A673 (cell line): ENCODE data around the gene SMPDL3B.

Source experiments
- EZH2 ChIP-seq: fragments of 200-600 bp; sonication (generic); IDR thresholded peaks from 2 replicates; pipeline ENCODE4 v1.6.1; 2017; ENCODE audit warnings: borderline replicate concordance, low read depth, mild to moderate bottlenecking, mixed read lengths, antibody characterized with exemption, low read length; ENCODE audit not compliant: poor library complexity, severe bottlenecking
- TF ChIP-seq, protein P1 (sequence below): fragments of 300-800, 200-600 bp; sonication (generic); conservative IDR thresholded peaks from 2 replicates; pipeline ENCODE4 v1.5.1; 2017; ENCODE audit warnings: low read depth, mild to moderate bottlenecking, antibody characterized with exemption, low read length, moderate library complexity, mixed read lengths

DNA sequence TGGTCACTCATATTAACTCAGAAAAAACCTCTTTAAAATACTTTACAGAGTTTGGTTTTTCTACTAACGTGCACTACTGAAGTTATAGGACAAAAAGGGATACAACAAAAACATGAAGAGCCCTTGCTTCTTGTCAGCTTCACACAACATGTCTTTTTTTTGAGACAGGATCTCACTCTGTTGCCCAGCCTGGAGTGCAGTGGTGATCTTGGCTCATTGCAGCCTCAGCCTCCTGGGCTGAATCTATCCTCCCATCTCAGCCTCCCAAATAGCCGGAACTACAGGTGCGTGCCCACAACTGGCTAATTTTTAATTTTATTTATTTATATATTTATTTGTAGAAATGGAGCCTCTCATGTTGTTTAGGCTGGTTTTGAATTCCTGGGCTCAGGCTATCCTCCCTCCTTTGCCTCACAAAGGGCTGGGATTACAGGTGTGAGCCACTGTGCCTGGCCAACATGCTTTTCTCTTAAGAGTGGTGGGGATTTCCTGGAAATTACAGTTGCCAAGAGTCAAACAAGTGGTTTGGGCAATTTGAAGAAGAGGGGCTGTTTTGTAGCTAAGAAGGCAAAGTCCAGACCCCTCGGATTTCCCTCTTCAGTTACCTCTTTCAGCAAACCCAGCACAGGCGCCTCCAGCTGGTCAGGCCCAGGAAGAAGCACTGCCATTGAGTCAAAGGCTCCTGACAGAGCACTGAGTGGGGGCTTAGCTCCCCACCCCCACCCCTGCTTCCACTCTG, 6.4 kb upstream of the SMPDL3B start:
- TF ChIP-seq EZH2, result no peak
- TF ChIP-seq, protein P1, sequence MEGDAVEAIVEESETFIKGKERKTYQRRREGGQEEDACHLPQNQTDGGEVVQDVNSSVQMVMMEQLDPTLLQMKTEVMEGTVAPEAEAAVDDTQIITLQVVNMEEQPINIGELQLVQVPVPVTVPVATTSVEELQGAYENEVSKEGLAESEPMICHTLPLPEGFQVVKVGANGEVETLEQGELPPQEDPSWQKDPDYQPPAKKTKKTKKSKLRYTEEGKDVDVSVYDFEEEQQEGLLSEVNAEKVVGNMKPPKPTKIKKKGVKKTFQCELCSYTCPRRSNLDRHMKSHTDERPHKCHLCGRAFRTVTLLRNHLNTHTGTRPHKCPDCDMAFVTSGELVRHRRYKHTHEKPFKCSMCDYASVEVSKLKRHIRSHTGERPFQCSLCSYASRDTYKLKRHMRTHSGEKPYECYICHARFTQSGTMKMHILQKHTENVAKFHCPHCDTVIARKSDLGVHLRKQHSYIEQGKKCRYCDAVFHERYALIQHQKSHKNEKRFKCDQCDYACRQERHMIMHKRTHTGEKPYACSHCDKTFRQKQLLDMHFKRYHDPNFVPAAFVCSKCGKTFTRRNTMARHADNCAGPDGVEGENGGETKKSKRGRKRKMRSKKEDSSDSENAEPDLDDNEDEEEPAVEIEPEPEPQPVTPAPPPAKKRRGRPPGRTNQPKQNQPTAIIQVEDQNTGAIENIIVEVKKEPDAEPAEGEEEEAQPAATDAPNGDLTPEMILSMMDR, result 0 out of 2 replicates have a peak, but pooled peaks have one; percentile 14
